Ovary (tissue), 9 donors: ENCODE data around the gene MBNL1. TPM values are rescaled to one million over a fixed set of nuclear protein-coding genes. Genes with fewer than 3 reads are reported as not detected.

Source experiments
- DNase-seq, 5 donors: peaks; one replicate each; pipeline ENCODE4 v3.0.0-alpha.2; 2019 to 2020
- H3K27ac ChIP-seq, 2 donors: fragments of 200-600 bp; one replicate each; pipeline versions ENCODE4 v1.5.1 to v1.8.0; 2019 to 2022
- H3K27me3 ChIP-seq: fragments of 200-600 bp; one replicate; pipeline ENCODE4 v1.8.0; 2022
- H3K36me3 ChIP-seq: fragments of 200-600 bp; sonication (generic); one replicate; pipeline ENCODE4 v1.5.1; 2019
- H3K4me1 ChIP-seq: one replicate; pipeline ENCODE4 v1.8.1; 2013; ENCODE audit warnings: mild to moderate bottlenecking, moderate library complexity; ENCODE audit not compliant: insufficient read depth
- H3K4me3 ChIP-seq: fragments of 200-600 bp; sonication (generic); one replicate; pipeline ENCODE4 v1.5.1; 2017
- H3K9me3 ChIP-seq, 2 donors: fragments of 200-600 bp in 1 of 2; sonication (generic) in 1 of 2; one replicate each; pipeline versions ENCODE4 v1.5.1 to v1.8.1; 2013 to 2019; ENCODE audit warnings: mild to moderate bottlenecking in 1 of 2, moderate library complexity in 1 of 2
- CTCF ChIP-seq, 3 donors: fragments of 450-650 bp in 2 of 3; fragments of 200-600 bp in 1 of 3; IDR thresholded peaks; one replicate each; pipeline versions ENCODE4 v1.5.1 to v1.8.0; 2016 to 2022; ENCODE audit warnings: antibody characterized with exemption in 3 of 3, mild to moderate bottlenecking in 1 of 3
- EP300 ChIP-seq: sonication (generic); formaldehyde crosslinking; IDR thresholded peaks from one replicate; pipeline ENCODE4 v1.6.1; 2017; ENCODE audit warnings: antibody characterized with exemption
- POLR2A ChIP-seq: fragments of 450-650 bp; IDR thresholded peaks from one replicate; pipeline ENCODE4 v1.6.1; 2017; ENCODE audit warnings: antibody characterized with exemption, mild to moderate bottlenecking, moderate library complexity
- WGBS, 3 donors: extraction: QIAGEN DNeasy Blood & Tissue Kit in 1 of 3; methylation state at CpG; one replicate each; pipeline versions ENCODE4 v1.1.5 to v1.1.7; 2013 to 2017; 5-methylcytosine and 5-hydroxymethylcytosine counted together
- intact Hi-C, 4 donors: fragments of 100-400 bp; cut with DNase I; formaldehyde crosslinking; loops; one replicate each; pipeline versions ENCODE4 v1.11.0 to v1.15.1; 2022 to 2023
- polyA plus RNA-seq, 2 donors: library from polyadenylated mRNA; stranded (reverse); fragments of 200-250 nt in 1 of 2; fragments of 350-450 nt in 1 of 2; fragmentation: Illumina TruSeq in 1 of 2; extraction: RNeasy Lipid Tissue Mini Kit (QIAGEN cat#74804) in 1 of 2; gene quantifications; one replicate each; pipeline ENCODE4 v1.2.3, GENCODE V29; 2013 to 2014
- total RNA-seq, 7 donors: library from RNA; depleted of rRNA in 2 of 7; stranded (reverse); fragments of >200 nt in 2 of 7; fragmentation: NEBNext Ultra II Directional in 3 of 7; extraction: Animal tissue kit (Norgen Biotek cat#: 25700) in 3 of 7; gene quantifications; one replicate each; pipeline versions ENCODE4 v1.1.0 to v1.2.4, GENCODE V29; 2016 to 2023
- donor health status: DM: no; HTN: no; CAD: no; lungs with moderate emphysema.
- donor health status: DM: no; HTN: no; CAD: no.
- donor health status: Bipolar disorder and iron deficiency.
- donor health status: DM: yes; HTN: yes; CAD: no.
- donor health status: DM: no; HTN: no; CAD: no.
- donor health status: DM: yes; HTN: yes; CAD: no.

MBNL1 gene
- total and polyA plus RNA-seq, 9 donors: 39.7 to 152 (median 123) TPM

GRCh38 chr3:152389316-152389934 lies 120.7 kb downstream of the MBNL1 start:
- Histone ChIP-seq H3K4me3 (no peak overlapping the region), H3K4me1 (peaks cover 4% of the 10 kb centered on the region), H3K9me3 (no peaks in the 10 kb centered on the region), H3K36me3 (no peaks in the 10 kb centered on the region), H3K27me3 (no peaks in the 10 kb centered on the region), H3K27ac (no peak overlapping the region)
- DNase-seq: no peak
- WGBS, 3 donors: 93 to 97% (median 94%) methylated on average over 6 of the region's 6 CpGs
- TF ChIP-seq POLR2A: no peak
- TF ChIP-seq EP300: no peak
- TF ChIP-seq CTCF (IDR thresholded peaks at IDR 0.05): no peak
- intact Hi-C loops: no loop called here

- Histone ChIP-seq H3K9me3 (no peaks in the 10 kb centered on the region), H3K4me3 (no peak overlapping the region), H3K27me3 (no peaks in the 10 kb centered on the region), H3K27ac (no peak overlapping the region), H3K4me1 (peaks cover 5% of the 10 kb centered on the region), H3K36me3 (no peaks in the 10 kb centered on the region)
- 62 to 97% (median 97%) methylated on average over 2 of the region's 2 CpGs for WGBS, 3 donors
- DNase-seq: no peak
- intact Hi-C loops: no loop called here
- TF ChIP-seq EP300 (no peak), CTCF (IDR thresholded peaks at IDR 0.05) (no peak), POLR2A (no peak)
Measured at GRCh38 chr3:152390647-152391046, 121.9 kb downstream of the MBNL1 start.

DNA sequence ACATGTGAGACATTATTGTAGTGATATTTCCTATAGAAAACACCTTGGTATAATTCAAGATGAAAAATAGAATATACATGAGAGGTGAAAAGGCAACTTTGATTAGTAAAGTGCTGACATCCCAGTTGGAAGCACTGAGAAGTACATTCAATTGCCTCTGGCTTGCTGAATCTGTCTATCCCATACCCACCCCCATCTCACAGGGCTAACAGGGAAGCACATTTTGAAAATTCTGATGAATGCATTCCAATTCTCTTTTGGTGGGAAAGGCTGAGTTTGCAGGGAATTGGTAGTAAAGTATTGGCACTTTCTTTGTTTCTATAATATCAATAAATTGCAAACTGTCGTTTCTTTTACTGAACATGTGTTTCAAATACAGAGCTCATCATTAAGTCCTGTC lies 122.9 kb downstream of the MBNL1 start:
- Histone ChIP-seq H3K4me3 (no peak overlapping the region), H3K9me3 (no peaks in the 10 kb centered on the region), H3K36me3 (no peaks in the 10 kb centered on the region), H3K27ac (no peak overlapping the region), H3K27me3 (no peaks in the 10 kb centered on the region), H3K4me1 (peaks cover 5% of the 10 kb centered on the region)
- WGBS, 3 donors: 21 to 49% (median 33%) methylated on average over 1 of the region's 1 CpG
- TF ChIP-seq CTCF (IDR thresholded peaks at IDR 0.05) (no peak), EP300 (no peak), POLR2A (no peak)
- intact Hi-C loops: no loop called here
- DNase-seq: no peak

- no peaks in the 10 kb centered on the region for H3K27me3 ChIP-seq
- intact Hi-C loops: no loop called here
- TF ChIP-seq CTCF (IDR thresholded peaks at IDR 0.05) (no peak), EP300 (no peak), POLR2A (no peak)
- no peak for DNase-seq
- H3K27ac ChIP-seq: no peak overlapping the region
- no peak overlapping the region for H3K4me3 ChIP-seq
- no peaks in the 10 kb centered on the region for H3K9me3 ChIP-seq
- no peaks in the 10 kb centered on the region for H3K36me3 ChIP-seq
- peaks cover 7% of the 10 kb centered on the region for H3K4me1 ChIP-seq
- 16 to 27% (median 16%) methylated on average over 1 of the region's 1 CpG for WGBS, 3 donors
Measured at GRCh38 chr3:152392272-152392880, 123.6 kb downstream of the MBNL1 start.
